ENCODE measurements around the gene NCK1.

Gene NCK1

GRCh38 chr3:136861890-136862616, at the start of gene NCK1:
TSS of gene NCK1 (plus strand) at chr3:136862208. CDS start at chr3:136928002, 65,794 bp downstream.
- peak; percentile 98 for DNase-seq

GRCh38 chr3:136817448-136817847, 44.6 kb upstream of the NCK1 start:
- DNase-seq, result no peak

GRCh38 chr3:136818191-136818768, 43.7 kb upstream of the NCK1 start:
- DNase-seq, result peak; percentile 65

- DNase-seq, result peak; percentile 26
These were observed 43.1 kb upstream of the NCK1 start, which contains the start of gene SLC35G2 for GRCh38 chr3:136818769-136819391. TSS of gene SLC35G2 (plus strand) at chr3:136819126. CDS start at chr3:136854461, 35,335 bp downstream.

- DNase-seq, result peak; percentile 22
These were observed 42.6 kb upstream of the NCK1 start for GRCh38 chr3:136819392-136819730.

- DNase-seq, result peak; percentile 5
These were observed 42.0 kb upstream of the NCK1 start for GRCh38 chr3:136819731-136820679.

- no peak for DNase-seq
These were observed 30.5 kb upstream of the NCK1 start for GRCh38 chr3:136831461-136831860.

- no peak for DNase-seq
These were observed 26.8 kb upstream of the NCK1 start for GRCh38 chr3:136835089-136835812.

GRCh38 chr3:136835813-136836510, 26.0 kb upstream of the NCK1 start:
- DNase-seq, result no peak

- no peak for DNase-seq
These were observed 25.4 kb upstream of the NCK1 start for GRCh38 chr3:136836511-136837156.

GRCh38 chr3:136838641-136839555, 23.1 kb upstream of the NCK1 start:
- no peak for DNase-seq

GRCh38 chr3:136839556-136839931, 22.5 kb upstream of the NCK1 start:
- DNase-seq, result no peak

- no peak for DNase-seq
These were observed 21.8 kb upstream of the NCK1 start for GRCh38 chr3:136840252-136840651.

- no peak for DNase-seq
These were observed 19.7 kb upstream of the NCK1 start for GRCh38 chr3:136842294-136842693.

- DNase-seq, result no peak
These were observed 17.3 kb upstream of the NCK1 start for GRCh38 chr3:136844724-136845123.

- no peak for DNase-seq
These were observed 9.8 kb upstream of the NCK1 start for GRCh38 chr3:136852180-136852579.

GRCh38 chr3:136856665-136857064, 5.3 kb upstream of the NCK1 start:
- no peak for DNase-seq

GRCh38 chr3:136858381-136858780, 3.6 kb upstream of the NCK1 start:
- DNase-seq, result no peak

- DNase-seq, result no peak
These were observed 1.5 kb upstream of the NCK1 start for GRCh38 chr3:136860541-136860940.

All from stimulated activated CD4-positive, alpha-beta T cell treated with anti-CD3 and anti-CD28 coated beads, Interleukin-1b, Interleukin-23, amount 100 ng/mL, for 48 hours (primary cell).